Activated gamma-delta T cell treated with Interleukin-2 at 50 U/mL for 16 hours (primary cell): ENCODE data around the gene DLEC1.
"Not testable (repeated sequence)": the region's sequence is repeated elsewhere in the genome, so short reads cannot be mapped to it uniquely, and the experiment has no call there.

Source experiments
- DNase-seq: peaks from one replicate; pipeline ENCODE4 v3.0.0-alpha.2; 2020

The DLEC1 gene

GRCh38 chr3:38020342-38020726, 18.7 kb upstream of the DLEC1 start:
- no peak for DNase-seq

GRCh38 chr3:38021196-38021595, 17.8 kb upstream of the DLEC1 start:
- no peak for DNase-seq

DNA sequence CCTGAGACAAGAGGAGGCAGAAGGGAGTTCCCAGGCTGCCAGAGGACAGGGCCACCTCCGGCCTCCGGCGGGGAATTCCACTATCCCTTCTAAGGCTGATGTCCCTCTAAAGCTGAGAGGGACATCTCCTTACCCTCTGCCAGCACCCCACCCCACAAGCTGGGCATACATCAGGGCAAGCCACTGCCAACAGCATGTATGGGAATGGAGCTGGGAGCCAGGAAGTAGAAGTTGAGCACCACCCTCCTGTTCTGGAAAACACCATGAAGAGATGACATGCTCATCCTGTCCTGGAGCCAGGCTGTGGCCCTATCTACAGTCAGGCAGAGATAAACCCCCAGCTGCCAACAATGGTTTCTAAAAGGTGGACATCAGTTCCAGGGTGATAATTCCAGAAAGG, 16.7 kb upstream of the DLEC1 start:
- no peak for DNase-seq

DNA sequence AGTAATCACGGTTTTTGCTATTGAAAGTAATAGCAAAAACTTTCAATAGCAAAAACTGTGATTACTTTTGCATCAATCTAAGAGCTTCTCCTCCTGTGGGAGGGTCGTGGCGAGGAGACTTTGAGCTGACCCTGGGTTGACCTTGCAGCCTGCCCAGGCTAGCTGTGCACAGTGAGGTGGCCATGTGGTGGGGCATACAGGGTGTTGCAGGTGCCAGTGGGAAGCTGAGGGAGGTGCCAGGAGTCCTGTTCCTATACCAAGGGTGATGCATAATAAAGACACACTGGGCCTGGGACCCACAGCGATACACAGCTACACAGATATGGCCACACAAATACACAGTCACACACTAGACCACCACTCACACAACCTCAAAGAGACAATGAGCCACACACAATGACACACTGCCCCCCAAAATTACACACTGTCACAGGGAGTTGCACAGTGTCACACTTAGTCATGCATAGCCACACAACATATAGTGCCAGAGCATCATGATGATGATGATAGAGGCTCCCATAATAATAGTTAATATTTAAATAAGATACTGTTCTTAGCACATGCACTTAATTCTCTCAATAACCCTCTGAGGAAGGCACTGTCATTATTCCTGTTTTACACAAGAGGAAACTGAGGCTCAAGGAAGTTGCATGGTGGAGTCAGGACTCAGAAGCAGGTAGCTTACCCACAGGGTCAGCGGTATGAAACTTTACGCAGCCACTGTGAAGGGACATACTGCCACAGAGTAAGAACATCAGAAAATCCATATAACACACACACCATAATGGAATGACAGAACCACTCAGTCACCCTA, 15.9 kb upstream of the DLEC1 start:
- DNase-seq = no peak

DNA sequence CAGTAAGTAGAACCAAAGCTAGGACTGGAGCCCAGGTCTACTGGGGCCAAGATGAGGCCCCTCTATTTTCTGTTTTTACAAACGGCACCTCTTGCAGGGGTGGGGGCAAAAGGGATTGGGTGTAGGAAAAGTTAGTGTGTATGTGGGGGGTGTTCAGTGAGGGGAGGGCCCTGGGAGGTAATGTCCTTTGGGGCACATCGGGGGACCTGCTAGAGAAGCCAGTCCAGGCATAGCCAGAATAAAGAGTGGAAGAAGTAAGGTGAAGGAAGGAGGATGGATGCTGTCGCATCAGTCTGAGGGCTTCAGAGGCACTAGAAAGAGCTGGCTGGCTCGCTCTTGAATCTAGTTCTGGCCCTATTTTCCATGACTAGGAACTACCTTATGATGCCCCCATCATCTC, 12.2 kb upstream of the DLEC1 start:
- DNase-seq = no peak

- DNase-seq = no peak
These were observed 11.2 kb upstream of the DLEC1 start for GRCh38 chr3:38027466-38028465.

GRCh38 chr3:38028621-38029361, 10.2 kb upstream of the DLEC1 start:
- DNase-seq = no peak

DNA sequence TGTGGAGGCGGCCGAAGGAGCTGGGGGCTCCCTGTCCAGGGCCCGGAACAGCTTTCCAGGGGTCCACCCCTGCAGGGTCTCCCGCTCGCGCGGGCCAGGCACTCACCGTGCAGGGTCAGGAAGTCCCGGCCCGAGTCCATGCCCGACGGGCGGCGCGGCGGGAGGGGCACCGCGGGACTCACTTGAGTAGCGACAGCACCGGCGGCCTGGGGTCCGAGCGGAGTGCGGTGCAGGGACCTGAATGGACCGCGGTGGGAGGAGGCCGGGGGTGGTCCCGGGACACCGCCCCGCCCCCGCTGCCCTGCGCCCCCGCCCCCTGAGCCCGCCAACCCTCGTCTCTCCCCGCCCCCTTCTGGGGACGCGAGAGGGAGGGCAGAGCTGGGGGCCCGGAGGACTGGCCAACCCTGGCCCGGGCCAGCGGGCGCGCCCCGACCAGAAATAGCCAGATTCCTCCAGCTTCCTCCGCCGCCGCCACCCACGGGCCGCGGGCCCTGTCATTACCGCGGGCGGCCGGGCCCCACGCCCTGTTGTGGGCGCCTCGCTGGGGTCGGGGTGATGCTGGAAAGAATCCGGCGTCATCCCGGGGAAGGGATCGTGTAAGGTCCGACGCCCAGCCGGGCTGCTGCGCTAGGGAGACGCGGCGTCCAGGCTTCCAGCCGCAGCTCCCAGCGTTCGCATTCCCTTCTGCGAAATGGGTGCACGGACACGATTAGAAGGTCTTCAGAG, 9.4 kb upstream of the DLEC1 start, which contains the start of gene PLCD1:
TSS of gene PLCD1 (minus strand) at position 243 of the 726 bp plus-strand sequence. CDS start at position 140, 103 bp downstream.
- peak; percentile 16 for DNase-seq

DNA sequence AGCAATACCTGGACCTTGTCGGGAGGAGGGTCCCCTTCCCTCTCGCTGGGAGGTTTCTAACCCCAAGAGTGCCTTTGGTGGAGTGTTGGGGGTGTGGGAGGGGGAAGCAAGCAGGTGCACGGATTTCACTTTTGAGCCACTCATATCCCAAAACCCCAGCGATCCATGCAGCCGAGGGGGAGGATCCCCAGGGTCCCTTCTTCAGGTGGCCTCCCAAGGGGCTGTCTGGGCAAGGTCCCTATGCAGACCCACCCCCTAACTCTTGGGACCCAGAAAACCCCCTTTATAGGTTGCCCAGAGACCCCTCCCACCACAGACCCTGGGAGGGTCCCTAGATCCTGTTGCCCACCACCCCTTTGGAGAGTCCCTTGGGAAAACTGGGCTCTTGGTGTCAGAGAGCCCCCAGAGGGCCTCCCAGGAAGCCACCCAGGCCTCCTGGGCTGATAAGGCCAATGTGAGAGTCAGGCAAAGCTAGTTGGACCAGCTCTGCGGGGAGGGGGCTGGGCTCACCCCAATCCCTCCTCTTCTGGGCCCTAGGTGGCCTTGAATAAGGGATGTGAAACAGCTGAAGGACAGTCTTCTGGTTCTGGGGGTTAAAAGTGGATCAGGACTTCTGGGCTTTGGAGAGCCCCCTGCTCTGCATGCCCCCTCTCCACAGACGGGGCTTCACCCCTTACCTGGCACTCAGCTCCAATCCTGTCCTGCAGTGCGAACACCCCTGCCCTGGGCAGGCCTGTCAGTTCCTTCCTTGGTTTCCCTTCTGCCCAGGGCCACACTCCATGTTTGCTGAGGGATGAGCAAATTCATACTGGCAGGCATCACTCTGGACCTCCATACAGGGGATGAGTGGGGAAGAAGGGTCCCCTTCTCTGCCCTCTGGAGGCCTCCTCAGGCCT, 8.6 kb upstream of the DLEC1 start:
- DNase-seq = no peak

GRCh38 chr3:38031022-38031994, 7.7 kb upstream of the DLEC1 start:
- peak; percentile 27 for DNase-seq

DNA sequence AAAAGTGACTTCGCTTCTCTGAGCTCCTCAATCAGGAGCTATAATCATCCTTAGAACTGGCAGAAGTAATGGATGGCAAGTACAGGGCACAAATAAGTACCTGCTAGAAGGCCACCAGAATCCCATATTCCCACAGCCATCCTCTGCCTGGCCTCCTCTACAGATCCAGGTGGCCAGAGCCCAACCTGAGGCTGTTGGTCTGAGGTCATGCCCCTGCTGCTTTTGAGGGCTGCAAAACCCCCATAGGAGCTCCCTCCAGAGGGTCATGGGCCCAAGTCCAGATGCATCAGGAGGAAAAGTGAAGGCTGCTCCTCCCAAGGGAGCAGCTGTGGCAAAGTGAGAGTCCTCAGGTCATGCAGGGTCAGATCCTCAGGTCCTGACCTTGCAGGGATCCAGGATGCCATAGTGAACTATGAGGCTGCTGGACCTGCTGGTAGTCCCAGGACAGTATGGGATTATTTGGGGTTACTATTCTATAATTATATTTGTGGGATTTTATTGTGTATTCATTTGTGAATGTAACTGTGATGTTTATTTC, 6.6 kb upstream of the DLEC1 start:
- no peak for DNase-seq

DNA sequence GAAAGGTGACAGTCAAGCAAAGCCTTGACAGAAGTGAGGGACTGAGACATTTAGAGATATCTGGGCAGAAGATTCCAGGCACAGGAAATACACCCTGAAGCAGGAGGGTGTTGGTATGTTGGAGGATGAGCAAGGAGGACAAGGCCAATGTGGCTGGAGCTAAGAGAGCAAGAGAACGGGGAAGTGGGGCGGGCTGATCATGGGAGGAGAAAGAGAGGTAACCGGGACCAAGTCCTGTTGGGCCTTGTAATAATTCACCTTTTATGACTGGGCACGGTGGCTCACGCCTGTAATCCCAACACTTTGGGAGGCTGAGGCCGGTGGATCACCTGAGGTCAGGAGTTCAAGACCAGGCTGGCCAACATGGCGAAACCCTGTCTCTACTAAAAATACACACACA, 5.4 kb upstream of the DLEC1 start:
- DNase-seq = not testable (repeated sequence)

DNA sequence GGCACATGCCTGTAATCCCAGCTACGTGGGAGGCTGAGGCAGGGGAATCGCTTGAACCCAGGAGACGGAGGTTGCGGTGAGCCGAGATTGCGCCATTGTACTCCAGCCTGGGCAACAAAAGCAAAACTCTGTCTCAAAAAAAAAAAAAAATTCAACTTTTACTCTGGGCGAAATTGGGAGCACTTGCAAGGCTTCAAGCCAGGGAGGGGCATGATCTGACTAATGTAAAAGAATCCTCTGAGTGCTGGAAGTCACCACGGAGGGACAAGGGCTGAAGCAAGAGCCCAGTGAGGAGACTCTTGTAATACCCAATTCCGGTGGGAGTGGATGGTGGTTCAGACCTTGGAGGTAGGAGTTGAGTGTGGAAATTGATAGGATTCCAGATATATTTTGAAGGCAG, 4.7 kb upstream of the DLEC1 start:
- DNase-seq = not testable (repeated sequence)

DNA sequence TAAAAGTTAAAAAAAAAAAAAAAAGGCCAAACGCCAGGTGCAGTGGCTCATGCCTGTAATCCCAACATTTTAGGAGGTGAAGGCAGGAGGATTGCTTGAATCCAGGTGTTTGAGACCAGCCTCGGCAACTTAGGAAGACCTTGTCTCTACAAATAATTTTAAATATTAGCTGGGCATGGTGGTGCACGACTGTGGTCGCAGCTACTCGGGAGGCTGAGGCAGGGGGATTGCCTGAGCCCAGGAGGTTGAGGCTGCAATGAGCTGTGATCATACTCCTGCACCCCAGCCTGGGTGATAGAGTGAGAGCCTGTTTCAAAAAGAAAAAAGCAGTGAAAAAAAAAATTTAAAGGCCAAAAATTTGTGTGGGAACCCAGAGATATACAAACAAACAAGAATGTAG, 2.7 kb upstream of the DLEC1 start:
- DNase-seq = no peak

GRCh38 chr3:38036906-38037305, 2.1 kb upstream of the DLEC1 start:
- DNase-seq = no peak

GRCh38 chr3:38038447-38038911, 529 bp upstream of the DLEC1 start:
- no peak for DNase-seq

DNA sequence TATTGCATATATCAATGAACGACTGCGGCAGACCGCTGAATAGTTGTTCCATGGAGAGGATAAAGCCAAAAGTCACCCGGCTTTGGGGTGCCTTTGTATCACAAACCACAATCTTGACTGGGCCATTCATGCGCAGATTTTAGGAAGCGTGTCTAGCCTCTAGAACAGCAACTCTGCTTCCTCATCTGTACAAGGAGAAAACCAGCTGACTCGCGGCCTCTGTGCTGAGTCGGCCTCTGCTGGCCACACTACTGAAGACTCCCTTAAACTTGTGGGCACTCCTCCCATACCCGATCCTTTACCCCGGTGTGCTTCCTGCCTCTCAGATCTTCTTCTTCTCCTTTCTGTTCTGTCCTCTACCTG, 872 bp downstream of the DLEC1 start:
- peak; percentile 46 for DNase-seq

- no peak for DNase-seq
These were observed 1.4 kb downstream of the DLEC1 start for GRCh38 chr3:38040401-38040800.

- DNase-seq = no peak
These were observed 4.5 kb downstream of the DLEC1 start for GRCh38 chr3:38043486-38043885.

GRCh38 chr3:38046027-38046426, 7.0 kb downstream of the DLEC1 start:
- DNase-seq = no peak
